K562 (cell line): ENCODE results near the gene RNF222. TPM values are rescaled to one million over a fixed set of nuclear protein-coding genes. Genes with fewer than 3 reads are reported as not detected.

ENCODE experiments used
- BRF1 ChIP-seq: IDR thresholded peaks from 3 replicates; pipeline ENCODE4 v1.6.1; 2011; ENCODE audit warnings: borderline replicate concordance, mild to moderate bottlenecking; ENCODE audit not compliant: insufficient read length; ENCODE audit errors: extremely low read depth
- HDAC1 ChIP-seq, 2 experiments: fragments of 450-650 bp; IDR thresholded peaks; 2 replicates each; pipeline ENCODE4 v1.6.1; 2016 to 2017; ENCODE audit warnings: inconsistent platforms in 1 of 2, mild to moderate bottlenecking in 1 of 2, moderate library complexity in 1 of 2
- NFIC ChIP-seq: fragments of 450-650 bp; IDR thresholded peaks from 2 replicates; pipeline ENCODE4 v1.6.1; 2017; ENCODE audit warnings: mild to moderate bottlenecking, inconsistent platforms
- RAD51 ChIP-seq: fragments of 450-650 bp; IDR thresholded peaks from 2 replicates; pipeline ENCODE4 v1.7.1; 2016; ENCODE audit warnings: low read depth, mild to moderate bottlenecking, borderline replicate concordance
- RCOR1 ChIP-seq, 2 experiments: IDR thresholded peaks; 2 replicates each; pipeline ENCODE4 v1.6.1; 2012; ENCODE audit warnings: low read depth in 2 of 2, low read length in 2 of 2, borderline replicate concordance in 1 of 2, improper control_type of control experiment in 1 of 2
- SMC3 ChIP-seq: conservative IDR thresholded peaks from 2 replicates; pipeline ENCODE4 v1.6.1; 2011; ENCODE audit warnings: low read depth, low read length, improper control_type of control experiment; ENCODE audit not compliant: insufficient read depth
- STAT5A ChIP-seq: IDR thresholded peaks from 2 replicates; pipeline ENCODE4 v1.6.1; 2012; ENCODE audit warnings: low read length, inconsistent platforms, borderline replicate concordance
- TGIF2 ChIP-seq: sonication (generic); formaldehyde crosslinking; IDR thresholded peaks from 2 replicates; pipeline ENCODE4 v1.8.1; 2022; ENCODE audit warnings: mild to moderate bottlenecking, missing genetic modification reagents, moderate library complexity
- ZNF717 ChIP-seq: fragments of 250-450 bp; sonication (Bioruptor Pico); IDR thresholded peaks from 2 replicates; pipeline ENCODE4 v1.5.0; 2021
- polyA plus RNA-seq, 8 experiments: library from polyadenylated mRNA; depleted of rRNA in 4 of 8; stranded (reverse) in 5 of 8; unstranded in 3 of 8; fragments of >200 nt; fragmentation: Nextera tagmentation in 2 of 8; fragmentation: Illumina TruSeq in 1 of 8; extraction: Ambion mirVana in 2 of 8; extraction: Trizol in 1 of 8; gene quantifications; 2 replicates each; pipeline versions ENCODE4 v1.2.1 to v1.2.3, GENCODE V29; 2011 to 2014; ENCODE audit warnings: inconsistent platforms in 1 of 8, missing spikeins in 1 of 8
- total RNA-seq, 7 experiments: library from RNA; depleted of rRNA in 6 of 7; stranded (reverse); fragments of >200 nt in 6 of 7; fragmentation: Illumina TruSeq in 2 of 7; extraction: Trizol in 2 of 7; gene quantifications; 2 replicates each; pipeline versions ENCODE4 v1.2.1 to v1.2.3, GENCODE V29; 2011 to 2021; ENCODE audit warnings: low replicate concordance in 1 of 7
- TF ChIP-seq, protein P1 (sequence below), 2 experiments: fragments of 450-650 bp; formaldehyde crosslinking in 1 of 2; IDR thresholded peaks; 2 replicates each; pipeline versions ENCODE4 v1.4.0 to v1.6.1; 2014 to 2020; ENCODE audit warnings: mild to moderate bottlenecking in 2 of 2, borderline replicate concordance in 1 of 2, low read depth in 1 of 2
- TF ChIP-seq, protein P2 (sequence below): IDR thresholded peaks from 2 replicates; pipeline ENCODE4 v1.6.1; 2014; ENCODE audit warnings: antibody characterized with exemption
- TF ChIP-seq, protein P3 (sequence below): sonication (generic); formaldehyde crosslinking; IDR thresholded peaks from 2 replicates; pipeline ENCODE4 v1.9.0; 2022; ENCODE audit warnings: mild to moderate bottlenecking, missing genetic modification reagents
- TF ChIP-seq, protein P4 (sequence below), 2 experiments: fragments of 450-650 bp in 1 of 2; sonication (generic) in 1 of 2; formaldehyde crosslinking in 1 of 2; IDR thresholded peaks in 1 of 2; conservative IDR thresholded peaks in 1 of 2; 2 replicates each; pipeline versions ENCODE4 v1.6.1 to v1.8.1; 2016 to 2023; ENCODE audit warnings: mild to moderate bottlenecking in 2 of 2, moderate library complexity in 2 of 2, inconsistent platforms in 1 of 2, missing genetic modification reagents in 1 of 2
- TF ChIP-seq, protein P5 (sequence below): IDR thresholded peaks from 3 replicates; pipeline ENCODE4 v1.6.1; 2011; ENCODE audit warnings: borderline replicate concordance, mild to moderate bottlenecking, moderate library complexity; ENCODE audit not compliant: insufficient read length; ENCODE audit errors: extremely low read depth

Gene RNF222
- total and polyA plus RNA-seq, 9 of the 15 experiments (the other 6 are each of a cell fraction or from before 2014, with no cell fraction given): not detected

DNA sequence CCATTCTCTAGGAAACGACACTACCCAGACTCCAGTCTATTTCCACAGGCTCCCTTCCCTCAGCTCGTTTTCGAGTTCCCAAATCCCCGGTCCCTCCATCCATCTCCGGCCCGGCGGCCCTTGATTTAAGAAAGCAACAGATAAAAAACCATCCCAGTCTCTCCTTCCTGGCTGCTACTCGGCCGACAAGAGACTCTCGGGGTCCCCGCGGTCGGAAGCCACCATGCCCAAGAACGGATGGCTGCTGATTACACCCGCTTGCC is 14.8 kb downstream of the RNF222 start (continued):
- TF ChIP-seq, protein P1, sequence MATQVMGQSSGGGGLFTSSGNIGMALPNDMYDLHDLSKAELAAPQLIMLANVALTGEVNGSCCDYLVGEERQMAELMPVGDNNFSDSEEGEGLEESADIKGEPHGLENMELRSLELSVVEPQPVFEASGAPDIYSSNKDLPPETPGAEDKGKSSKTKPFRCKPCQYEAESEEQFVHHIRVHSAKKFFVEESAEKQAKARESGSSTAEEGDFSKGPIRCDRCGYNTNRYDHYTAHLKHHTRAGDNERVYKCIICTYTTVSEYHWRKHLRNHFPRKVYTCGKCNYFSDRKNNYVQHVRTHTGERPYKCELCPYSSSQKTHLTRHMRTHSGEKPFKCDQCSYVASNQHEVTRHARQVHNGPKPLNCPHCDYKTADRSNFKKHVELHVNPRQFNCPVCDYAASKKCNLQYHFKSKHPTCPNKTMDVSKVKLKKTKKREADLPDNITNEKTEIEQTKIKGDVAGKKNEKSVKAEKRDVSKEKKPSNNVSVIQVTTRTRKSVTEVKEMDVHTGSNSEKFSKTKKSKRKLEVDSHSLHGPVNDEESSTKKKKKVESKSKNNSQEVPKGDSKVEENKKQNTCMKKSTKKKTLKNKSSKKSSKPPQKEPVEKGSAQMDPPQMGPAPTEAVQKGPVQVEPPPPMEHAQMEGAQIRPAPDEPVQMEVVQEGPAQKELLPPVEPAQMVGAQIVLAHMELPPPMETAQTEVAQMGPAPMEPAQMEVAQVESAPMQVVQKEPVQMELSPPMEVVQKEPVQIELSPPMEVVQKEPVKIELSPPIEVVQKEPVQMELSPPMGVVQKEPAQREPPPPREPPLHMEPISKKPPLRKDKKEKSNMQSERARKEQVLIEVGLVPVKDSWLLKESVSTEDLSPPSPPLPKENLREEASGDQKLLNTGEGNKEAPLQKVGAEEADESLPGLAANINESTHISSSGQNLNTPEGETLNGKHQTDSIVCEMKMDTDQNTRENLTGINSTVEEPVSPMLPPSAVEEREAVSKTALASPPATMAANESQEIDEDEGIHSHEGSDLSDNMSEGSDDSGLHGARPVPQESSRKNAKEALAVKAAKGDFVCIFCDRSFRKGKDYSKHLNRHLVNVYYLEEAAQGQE (IDR thresholded peaks at IDR 0.05; ENCODE audit: borderline replicate concordance): no peak
- TF ChIP-seq, protein P1 (CRISPR knock-in tag; IDR thresholded peaks at IDR 0.05; ENCODE audit: low read depth): no peak
- TF ChIP-seq, protein P2, sequence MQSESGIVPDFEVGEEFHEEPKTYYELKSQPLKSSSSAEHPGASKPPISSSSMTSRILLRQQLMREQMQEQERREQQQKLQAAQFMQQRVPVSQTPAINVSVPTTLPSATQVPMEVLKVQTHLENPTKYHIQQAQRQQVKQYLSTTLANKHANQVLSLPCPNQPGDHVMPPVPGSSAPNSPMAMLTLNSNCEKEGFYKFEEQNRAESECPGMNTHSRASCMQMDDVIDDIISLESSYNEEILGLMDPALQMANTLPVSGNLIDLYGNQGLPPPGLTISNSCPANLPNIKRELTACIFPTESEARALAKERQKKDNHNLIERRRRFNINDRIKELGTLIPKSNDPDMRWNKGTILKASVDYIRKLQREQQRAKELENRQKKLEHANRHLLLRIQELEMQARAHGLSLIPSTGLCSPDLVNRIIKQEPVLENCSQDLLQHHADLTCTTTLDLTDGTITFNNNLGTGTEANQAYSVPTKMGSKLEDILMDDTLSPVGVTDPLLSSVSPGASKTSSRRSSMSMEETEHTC: no peak
- no peak for TF ChIP-seq SMC3
- TF ChIP-seq ZNF717: no peak
- TF ChIP-seq RAD51: no peak
- no peak for TF ChIP-seq TGIF2 (CRISPR knock-in tag)
- TF ChIP-seq, protein P3, sequence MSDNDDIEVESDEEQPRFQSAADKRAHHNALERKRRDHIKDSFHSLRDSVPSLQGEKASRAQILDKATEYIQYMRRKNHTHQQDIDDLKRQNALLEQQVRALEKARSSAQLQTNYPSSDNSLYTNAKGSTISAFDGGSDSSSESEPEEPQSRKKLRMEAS: 0 out of 2 replicates have a peak, but pooled peaks have one; percentile 30
- TF ChIP-seq BRF1: no peak
- TF ChIP-seq, protein P4, sequence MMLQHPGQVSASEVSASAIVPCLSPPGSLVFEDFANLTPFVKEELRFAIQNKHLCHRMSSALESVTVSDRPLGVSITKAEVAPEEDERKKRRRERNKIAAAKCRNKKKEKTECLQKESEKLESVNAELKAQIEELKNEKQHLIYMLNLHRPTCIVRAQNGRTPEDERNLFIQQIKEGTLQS (IDR thresholded peaks at IDR 0.05): no peak
- TF ChIP-seq, protein P4 (CRISPR knock-in tag; conservative IDR thresholded peaks at IDR 0.05): no peak
- no peak for TF ChIP-seq RCOR1 (IDR thresholded peaks at IDR 0.05; ENCODE audit: borderline replicate concordance in 1 of 2, low read depth in 2 of 2, low read length in 2 of 2)
- 0 out of 2 replicates have a peak, but pooled peaks have one; percentile 27 for TF ChIP-seq NFIC
- TF ChIP-seq, protein P5, sequence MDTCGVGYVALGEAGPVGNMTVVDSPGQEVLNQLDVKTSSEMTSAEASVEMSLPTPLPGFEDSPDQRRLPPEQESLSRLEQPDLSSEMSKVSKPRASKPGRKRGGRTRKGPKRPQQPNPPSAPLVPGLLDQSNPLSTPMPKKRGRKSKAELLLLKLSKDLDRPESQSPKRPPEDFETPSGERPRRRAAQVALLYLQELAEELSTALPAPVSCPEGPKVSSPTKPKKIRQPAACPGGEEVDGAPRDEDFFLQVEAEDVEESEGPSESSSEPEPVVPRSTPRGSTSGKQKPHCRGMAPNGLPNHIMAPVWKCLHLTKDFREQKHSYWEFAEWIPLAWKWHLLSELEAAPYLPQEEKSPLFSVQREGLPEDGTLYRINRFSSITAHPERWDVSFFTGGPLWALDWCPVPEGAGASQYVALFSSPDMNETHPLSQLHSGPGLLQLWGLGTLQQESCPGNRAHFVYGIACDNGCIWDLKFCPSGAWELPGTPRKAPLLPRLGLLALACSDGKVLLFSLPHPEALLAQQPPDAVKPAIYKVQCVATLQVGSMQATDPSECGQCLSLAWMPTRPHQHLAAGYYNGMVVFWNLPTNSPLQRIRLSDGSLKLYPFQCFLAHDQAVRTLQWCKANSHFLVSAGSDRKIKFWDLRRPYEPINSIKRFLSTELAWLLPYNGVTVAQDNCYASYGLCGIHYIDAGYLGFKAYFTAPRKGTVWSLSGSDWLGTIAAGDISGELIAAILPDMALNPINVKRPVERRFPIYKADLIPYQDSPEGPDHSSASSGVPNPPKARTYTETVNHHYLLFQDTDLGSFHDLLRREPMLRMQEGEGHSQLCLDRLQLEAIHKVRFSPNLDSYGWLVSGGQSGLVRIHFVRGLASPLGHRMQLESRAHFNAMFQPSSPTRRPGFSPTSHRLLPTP: no peak
- TF ChIP-seq HDAC1 (IDR thresholded peaks at IDR 0.05): no peak; a peak in 1 of 4 replicates
- no peak for TF ChIP-seq STAT5A
